GM19467 (cell line): ENCODE measurements around the gene GLCE.
"Not testable (repeated sequence)": the region's sequence is repeated elsewhere in the genome, so short reads cannot be mapped to it uniquely, and the experiment has no call there.

Experiments used
- ATAC-seq: cut with Tn5 transposase; IDR thresholded peaks from one replicate; pipeline ENCODE4 v1.9.1; 2021; ENCODE audit warnings: mild to moderate bottlenecking, moderate library complexity; ENCODE audit not compliant: unreplicated experiment

Gene GLCE

GRCh38 chr15:69297642-69298353 is 137.4 kb downstream of the GLCE start:
- no peak for ATAC-seq

GRCh38 chr15:69298354-69298696 is 137.9 kb downstream of the GLCE start:
- ATAC-seq = no peak

GRCh38 chr15:69298697-69299441 is 138.4 kb downstream of the GLCE start, which contains the start of gene PAQR5:
Gene PAQR5, plus strand, starts transcription at chr15:69298912. Its CDS starts 61,169 bp downstream, at chr15:69360081.
- ATAC-seq = no peak

GRCh38 chr15:69299451-69299886 is 139.0 kb downstream of the GLCE start:
- ATAC-seq = no peak

GRCh38 chr15:69299943-69300588 is 139.6 kb downstream of the GLCE start:
- no peak for ATAC-seq

- ATAC-seq = not testable (repeated sequence)
Observed at GRCh38 chr15:69301101-69301500, 140.7 kb downstream of the GLCE start.

GRCh38 chr15:69302087-69302486 is 141.7 kb downstream of the GLCE start:
- ATAC-seq = not testable (repeated sequence)

GRCh38 chr15:69302929-69303328 is 142.5 kb downstream of the GLCE start:
- ATAC-seq = no peak

- ATAC-seq = no peak
Observed at GRCh38 chr15:69303337-69304181, 143.1 kb downstream of the GLCE start.

GRCh38 chr15:69304182-69304545 is 143.7 kb downstream of the GLCE start:
- ATAC-seq = no peak

- no peak for ATAC-seq
Observed at GRCh38 chr15:69305204-69305931, 144.9 kb downstream of the GLCE start.

- no peak for ATAC-seq
Observed at GRCh38 chr15:69305933-69306568, 145.6 kb downstream of the GLCE start.

GRCh38 chr15:69307939-69308338 is 147.5 kb downstream of the GLCE start:
- no peak for ATAC-seq

- ATAC-seq = no peak
Observed at GRCh38 chr15:69308949-69309348, 148.5 kb downstream of the GLCE start.

- no peak for ATAC-seq
Observed at GRCh38 chr15:69311319-69311721, 150.9 kb downstream of the GLCE start.

GRCh38 chr15:69313432-69314000 is 153.1 kb downstream of the GLCE start:
- no peak for ATAC-seq

- no peak for ATAC-seq
Observed at GRCh38 chr15:69314131-69314530, 153.7 kb downstream of the GLCE start.

- no peak for ATAC-seq
Observed at GRCh38 chr15:69314736-69315135, 154.3 kb downstream of the GLCE start.

GRCh38 chr15:69315402-69316110 is 155.1 kb downstream of the GLCE start:
- ATAC-seq = no peak
